PFSK-1 (cell line): ENCODE measurements around the gene PIK3C2A.

Experiments used
- FOXP2 ChIP-seq: optimal IDR thresholded peaks from 2 replicates; pipeline ENCODE3; 2011; ENCODE audit warnings: borderline replicate concordance, control low read depth, inconsistent platforms; ENCODE audit not compliant: insufficient read depth; ENCODE audit errors: extremely low read length, extremely low read depth
- POLR2AphosphoS5 ChIP-seq: IDR thresholded peaks from 2 replicates; pipeline ENCODE4 v1.6.1; 2012; ENCODE audit warnings: low read depth, mild to moderate bottlenecking, control low read depth, low read length, moderate library complexity
- SIN3A ChIP-seq: IDR thresholded peaks from 2 replicates; pipeline ENCODE4 v1.6.1; 2012; ENCODE audit warnings: mild to moderate bottlenecking, low read length, moderate library complexity, borderline replicate concordance; ENCODE audit not compliant: insufficient read depth
- TAF1 ChIP-seq: IDR thresholded peaks from 2 replicates; pipeline ENCODE4 v1.6.1; 2012; ENCODE audit warnings: low read length, control low read depth, borderline replicate concordance; ENCODE audit not compliant: insufficient read depth
- TF ChIP-seq, protein P1 (sequence below), 2 experiments: IDR thresholded peaks; 2 replicates each; pipeline versions ENCODE4 v1.6.1 to v1.8.0; 2011 to 2012; ENCODE audit warnings: low read depth in 2 of 2, low read length in 2 of 2, control low read depth in 1 of 2, inconsistent platforms in 1 of 2, mild to moderate bottlenecking in 1 of 2, moderate library complexity in 1 of 2; ENCODE audit not compliant: insufficient read depth in 1 of 2

PIK3C2A gene

GRCh38 chr11:17188675-17189074 is 19.1 kb downstream of the PIK3C2A start:
- TF ChIP-seq TAF1, result no peak
- TF ChIP-seq FOXP2, result no peak
- TF ChIP-seq, protein P1, sequence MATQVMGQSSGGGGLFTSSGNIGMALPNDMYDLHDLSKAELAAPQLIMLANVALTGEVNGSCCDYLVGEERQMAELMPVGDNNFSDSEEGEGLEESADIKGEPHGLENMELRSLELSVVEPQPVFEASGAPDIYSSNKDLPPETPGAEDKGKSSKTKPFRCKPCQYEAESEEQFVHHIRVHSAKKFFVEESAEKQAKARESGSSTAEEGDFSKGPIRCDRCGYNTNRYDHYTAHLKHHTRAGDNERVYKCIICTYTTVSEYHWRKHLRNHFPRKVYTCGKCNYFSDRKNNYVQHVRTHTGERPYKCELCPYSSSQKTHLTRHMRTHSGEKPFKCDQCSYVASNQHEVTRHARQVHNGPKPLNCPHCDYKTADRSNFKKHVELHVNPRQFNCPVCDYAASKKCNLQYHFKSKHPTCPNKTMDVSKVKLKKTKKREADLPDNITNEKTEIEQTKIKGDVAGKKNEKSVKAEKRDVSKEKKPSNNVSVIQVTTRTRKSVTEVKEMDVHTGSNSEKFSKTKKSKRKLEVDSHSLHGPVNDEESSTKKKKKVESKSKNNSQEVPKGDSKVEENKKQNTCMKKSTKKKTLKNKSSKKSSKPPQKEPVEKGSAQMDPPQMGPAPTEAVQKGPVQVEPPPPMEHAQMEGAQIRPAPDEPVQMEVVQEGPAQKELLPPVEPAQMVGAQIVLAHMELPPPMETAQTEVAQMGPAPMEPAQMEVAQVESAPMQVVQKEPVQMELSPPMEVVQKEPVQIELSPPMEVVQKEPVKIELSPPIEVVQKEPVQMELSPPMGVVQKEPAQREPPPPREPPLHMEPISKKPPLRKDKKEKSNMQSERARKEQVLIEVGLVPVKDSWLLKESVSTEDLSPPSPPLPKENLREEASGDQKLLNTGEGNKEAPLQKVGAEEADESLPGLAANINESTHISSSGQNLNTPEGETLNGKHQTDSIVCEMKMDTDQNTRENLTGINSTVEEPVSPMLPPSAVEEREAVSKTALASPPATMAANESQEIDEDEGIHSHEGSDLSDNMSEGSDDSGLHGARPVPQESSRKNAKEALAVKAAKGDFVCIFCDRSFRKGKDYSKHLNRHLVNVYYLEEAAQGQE (IDR thresholded peaks at IDR 0.05; ENCODE audit: insufficient read depth in 1 of 2, low read depth in 2 of 2, low read length in 2 of 2), result no peak
- no peak for TF ChIP-seq SIN3A

- TF ChIP-seq TAF1 (no peak), POLR2AphosphoS5 (no peak), FOXP2 (no peak), SIN3A (no peak)
- TF ChIP-seq, protein P1 (IDR thresholded peaks at IDR 0.05; ENCODE audit: insufficient read depth in 1 of 2, low read depth in 2 of 2, low read length in 2 of 2), result no peak
Measured at GRCh38 chr11:17186932-17187692, 20.7 kb downstream of the PIK3C2A start.

DNA sequence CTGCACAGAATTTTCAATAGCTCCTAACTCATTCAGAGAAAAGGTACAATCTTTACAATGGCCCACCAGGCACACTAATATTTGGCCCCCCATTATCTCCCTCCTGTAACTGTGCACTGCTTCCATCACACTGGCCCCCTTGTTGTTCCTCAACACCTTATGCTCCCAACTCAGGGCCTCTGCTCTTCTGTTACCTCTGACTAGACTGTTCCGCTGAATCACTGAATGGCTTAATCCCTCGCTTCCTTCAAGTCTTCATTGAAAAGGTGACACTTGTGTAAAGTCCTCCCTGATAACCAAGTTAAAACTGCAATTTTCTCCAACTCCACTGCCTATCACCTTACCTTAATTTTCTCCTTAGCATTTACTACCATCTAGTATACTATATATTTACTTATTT is 21.8 kb downstream of the PIK3C2A start:
- TF ChIP-seq FOXP2 (no peak), TAF1 (no peak), SIN3A (no peak), POLR2AphosphoS5 (no peak)
- TF ChIP-seq, protein P1 (IDR thresholded peaks at IDR 0.05; ENCODE audit: insufficient read depth in 1 of 2, low read depth in 2 of 2, low read length in 2 of 2), result no peak

DNA sequence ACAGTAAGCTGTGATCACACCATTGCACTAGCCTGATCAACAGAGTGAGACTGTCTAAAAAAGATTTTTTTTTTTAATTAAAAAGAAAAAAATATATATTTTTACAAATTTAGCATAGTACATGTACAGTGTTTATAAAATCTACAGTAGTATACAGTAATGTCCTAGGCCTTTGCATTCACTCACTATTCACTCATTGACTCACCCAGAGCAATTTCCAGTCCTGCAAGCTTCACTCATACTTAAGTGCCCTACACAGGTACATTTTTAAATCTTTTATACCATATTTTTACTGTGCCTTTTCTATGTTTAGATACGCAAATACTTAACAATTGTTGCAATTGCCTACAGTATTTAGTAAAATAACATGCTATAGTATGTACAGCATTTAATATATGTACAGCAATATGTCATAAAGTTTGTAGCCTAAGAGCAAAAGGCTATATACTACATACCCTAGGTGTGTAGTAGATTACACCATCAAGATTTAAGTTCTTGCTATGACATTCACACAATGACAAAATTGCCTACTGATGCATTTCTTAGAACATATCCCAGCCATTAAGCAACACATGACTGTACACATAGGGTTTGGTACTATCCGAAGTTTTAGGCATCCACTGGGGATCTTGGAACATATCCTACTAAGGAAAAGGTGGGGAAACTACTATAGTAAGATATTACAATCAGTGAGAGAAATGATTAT is 22.8 kb downstream of the PIK3C2A start:
- TF ChIP-seq, protein P1 (IDR thresholded peaks at IDR 0.05; ENCODE audit: insufficient read depth in 1 of 2, low read depth in 2 of 2, low read length in 2 of 2), result no peak
- TF ChIP-seq POLR2AphosphoS5 (no peak), TAF1 (no peak)
